HCT116 (cell line): ENCODE results near the gene BORCS5. TPM values are rescaled to one million over a fixed set of nuclear protein-coding genes. Genes with fewer than 3 reads are reported as not detected.
A peak's percentile ranks its signal among the peaks of the same experiment; 100 is the strongest.

ENCODE experiments used
- ATAC-seq: fragments of 200-7000 bp; cut with Tn5 transposase; 2 replicates; pipeline ENCODE4 v1.9.1; 2020; ENCODE audit warnings: mild to moderate bottlenecking, moderate library complexity
- BruUV-seq: library from RNA; stranded (reverse); fragments of 400-500 nt; replicated peaks from 2 replicates; lab custom pipeline; 2021; lab: Mats Ljungman, UMichigan
- CTCF ChIA-PET: fragments of 300-600 bp; sonication (Branson Sonifier 250); formaldehyde crosslinking; loops from one replicate; lab custom pipeline; 2021; ENCODE audit warnings: antibody characterized with exemption; lab: Charles Lee
- POLR2A ChIA-PET: fragments of 300-600, 350-600 bp; sonication (Branson Sonifier 250); formaldehyde crosslinking; loops from one replicate; lab custom pipeline; 2021; ENCODE audit warnings: antibody characterized with exemption; lab: Charles Lee
- RAD21 ChIA-PET, 2 experiments: fragments of 300-600 bp; sonication (Branson Sonifier 250); formaldehyde crosslinking; loops; one replicate each; lab custom pipeline; 2023; ENCODE audit warnings: low total read pairs in 2 of 2; ENCODE audit not compliant: uncharacterized antibody in 2 of 2, unreplicated experiment in 2 of 2, low non-redundant PET in 1 of 2; lab: Charles Lee
- DNase-seq: peaks from one replicate; pipeline ENCODE4 v3.0.0-alpha.2; 2010; ENCODE audit warnings: low read depth, low spot score
- H2AFZ ChIP-seq: fragments of 200-600 bp; shearing (Covaris generic), sonication (generic); 2 replicates; pipeline ENCODE4 v1.6.1; 2017; ENCODE audit warnings: low read depth, mixed run types, mixed read lengths, antibody characterized with exemption, low read length; ENCODE audit not compliant: poor library complexity, severe bottlenecking
- H3K27ac ChIP-seq: 2 replicates; pipeline ENCODE4 v1.5.1; 2012; ENCODE audit warnings: low read depth, low read length
- H3K27me3 ChIP-seq: fragments of 200-600 bp; sonication (generic); 2 replicates; pipeline ENCODE4 v1.6.1; 2016; ENCODE audit warnings: mixed run types, low read length, mixed read lengths; ENCODE audit not compliant: insufficient read depth
- H3K36me3 ChIP-seq, 2 experiments: fragments of 200-500 bp in 1 of 2; fragments of 200-600 bp in 1 of 2; sonication (Bioruptor generic) in 1 of 2; sonication (generic) in 1 of 2; 2 replicates each; pipeline versions ENCODE4 v1.5.1 to v1.6.1; 2014 to 2016; ENCODE audit warnings: low read length in 2 of 2, inconsistent platforms in 1 of 2, mixed read lengths in 1 of 2, mixed run types in 1 of 2; ENCODE audit not compliant: insufficient read depth in 2 of 2, control insufficient read depth in 1 of 2
- H3K4me1 ChIP-seq, 2 experiments: fragments of 200-600 bp in 1 of 2; sonication (generic) in 1 of 2; 2 replicates each; pipeline versions ENCODE4 v1.5.1 to v1.6.1; 2012 to 2017; ENCODE audit warnings: low read length in 2 of 2, inconsistent platforms in 1 of 2, mild to moderate bottlenecking in 1 of 2, mixed read lengths in 1 of 2, mixed run types in 1 of 2, moderate library complexity in 1 of 2; ENCODE audit not compliant: insufficient read depth in 2 of 2, control insufficient read depth in 1 of 2
- H3K4me2 ChIP-seq: fragments of 200-600 bp; sonication (generic); 2 replicates; pipeline ENCODE4 v1.6.1; 2017; ENCODE audit warnings: mixed run types, low read length, mixed read lengths
- H3K4me3 ChIP-seq, 2 experiments: fragments of 200-600 bp in 1 of 2; sonication (generic) in 1 of 2; replicated peaks in 1 of 2; 2 replicates each; pipeline ENCODE4 v1.5.1; 2011 to 2016; ENCODE audit warnings: low read length in 2 of 2, control low read depth in 1 of 2, low read depth in 1 of 2, mild to moderate bottlenecking in 1 of 2, mixed read lengths in 1 of 2, mixed run types in 1 of 2
- H3K79me2 ChIP-seq: fragments of 200-600 bp; sonication (generic); 2 replicates; pipeline ENCODE4 v1.6.1; 2017; ENCODE audit warnings: mild to moderate bottlenecking, mixed run types, low read length, moderate library complexity, mixed read lengths; ENCODE audit not compliant: insufficient read depth
- H3K9ac ChIP-seq: fragments of 200-600 bp; sonication (generic); 2 replicates; pipeline ENCODE4 v1.6.1; 2016; ENCODE audit warnings: low read length, mixed read lengths
- H3K9me2 ChIP-seq: fragments of 200-600 bp; sonication (generic), shearing (Covaris generic); 2 replicates; pipeline ENCODE4 v1.6.1; 2017; ENCODE audit warnings: mixed run types, mild to moderate bottlenecking, moderate library complexity; ENCODE audit not compliant: insufficient read depth
- H3K9me3 ChIP-seq, 2 experiments: fragments of 200-500 bp in 1 of 2; fragments of 200-600 bp in 1 of 2; sonication (Bioruptor generic) in 1 of 2; sonication (generic) in 1 of 2; 2 replicates each; pipeline ENCODE4 v1.6.1; 2014 to 2017; ENCODE audit warnings: low read length in 2 of 2, mixed read lengths in 2 of 2, inconsistent platforms in 1 of 2, low read depth in 1 of 2, mild to moderate bottlenecking in 1 of 2, mixed run types in 1 of 2, moderate library complexity in 1 of 2; ENCODE audit not compliant: control insufficient read depth in 1 of 2, insufficient read depth in 1 of 2
- H4K20me1 ChIP-seq: fragments of 200-600 bp; sonication (generic), shearing (Covaris generic); 2 replicates; pipeline ENCODE4 v1.6.1; 2017; ENCODE audit warnings: mixed run types, mild to moderate bottlenecking, moderate library complexity; ENCODE audit not compliant: insufficient read depth
- CBX3 ChIP-seq: IDR thresholded peaks from 2 replicates; pipeline ENCODE4 v1.6.1; 2012; ENCODE audit warnings: low read depth
- CEBPB ChIP-seq: IDR thresholded peaks from 2 replicates; pipeline ENCODE4 v1.6.1; 2012; ENCODE audit warnings: low read depth
- ELF1 ChIP-seq: IDR thresholded peaks from 2 replicates; pipeline ENCODE4 v1.6.1; 2012; ENCODE audit warnings: low read depth, borderline replicate concordance
- EZH2 ChIP-seq: fragments of 200-600 bp; sonication (generic); IDR thresholded peaks from 2 replicates; pipeline ENCODE4 v1.6.1; 2017; ENCODE audit warnings: antibody characterized with exemption, mixed run types
- FOSL1 ChIP-seq: IDR thresholded peaks from 2 replicates; pipeline ENCODE4 v1.6.1; 2012; ENCODE audit warnings: low read depth
- JUND ChIP-seq: IDR thresholded peaks from 2 replicates; pipeline ENCODE4 v1.6.1; 2012
- MAX ChIP-seq: IDR thresholded peaks from 2 replicates; pipeline ENCODE4 v1.6.1; 2012
- POLR2A ChIP-seq: IDR thresholded peaks from 2 replicates; pipeline ENCODE4 v1.7.0; 2011; ENCODE audit warnings: borderline replicate concordance; ENCODE audit not compliant: insufficient read depth, insufficient read length; ENCODE audit errors: extremely low read depth
- POLR2AphosphoS5 ChIP-seq: IDR thresholded peaks from 2 replicates; pipeline ENCODE4 v1.6.1; 2011; ENCODE audit warnings: mild to moderate bottlenecking, low read depth, low read length, moderate library complexity
- RAD21 ChIP-seq: IDR thresholded peaks from 2 replicates; pipeline ENCODE4 v1.6.1; 2012; ENCODE audit warnings: low read depth, mild to moderate bottlenecking
- REST ChIP-seq: IDR thresholded peaks from 2 replicates; pipeline ENCODE4 v1.6.1; 2012; ENCODE audit warnings: low read depth
- SP1 ChIP-seq: IDR thresholded peaks from 2 replicates; pipeline ENCODE4 v1.6.1; 2012; ENCODE audit warnings: low read depth
- SRF ChIP-seq: IDR thresholded peaks from 2 replicates; pipeline ENCODE4 v1.6.1; 2012; ENCODE audit warnings: low read depth
- TCF7L2 ChIP-seq: IDR thresholded peaks from 2 replicates; pipeline ENCODE4 v1.7.0; 2011; ENCODE audit warnings: borderline replicate concordance, inconsistent platforms; ENCODE audit not compliant: insufficient read depth, insufficient read length; ENCODE audit errors: extremely low read depth
- ZBTB33 ChIP-seq: IDR thresholded peaks from 2 replicates; pipeline ENCODE4 v1.6.1; 2011; ENCODE audit warnings: mild to moderate bottlenecking, low read length, moderate library complexity; ENCODE audit not compliant: insufficient replicate concordance; ENCODE audit errors: extremely low read depth
- ZFX ChIP-seq: fragments of 450-650 bp; IDR thresholded peaks from 2 replicates; pipeline ENCODE4 v1.6.1; 2017
- intact Hi-C: fragments of 100-400 bp; cut with micrococcal nuclease; formaldehyde crosslinking; loops from 2 replicates; pipeline ENCODE4 v1.10.0; 2022
- total RNA-seq: library from RNA; stranded (reverse); gene quantifications from one replicate; pipeline ENCODE4 v1.2.1, GENCODE V29; 2021; ENCODE audit not compliant: unreplicated experiment

Gene BORCS5
- total RNA-seq, 1 experiment from 2014 or later, result 8.7 TPM

GRCh38 chr12:12473223-12473622 is 116.3 kb downstream of the BORCS5 start:
- no peak for ATAC-seq
- no peaks in the 10 kb centered on the region for H3K79me2 ChIP-seq
- H4K20me1 ChIP-seq, result no peaks in the 10 kb centered on the region
- 0 out of 4 replicates have a peak, but pooled peaks cover 0 to 6% of the 10 kb centered on the region in 2 experiments for H3K36me3 ChIP-seq
- RAD21 ChIA-PET, result no interaction called here
- no peak overlapping the region for H3K4me3 ChIP-seq
- H3K27me3 ChIP-seq, result no peaks in the 10 kb centered on the region
- CTCF ChIA-PET, result no interaction called here
- POLR2A ChIA-PET, result no interaction called here
- no peak overlapping the region for H2AFZ ChIP-seq
- no peaks in the 10 kb centered on the region for H3K4me1 ChIP-seq
- H3K9me2 ChIP-seq, result no peaks in the 10 kb centered on the region
- no peak overlapping the region for H3K9ac ChIP-seq
- intact Hi-C loops, result no loop called here
- no TSS peak for BruUV-seq
- H3K9me3 ChIP-seq, result no peaks in the 10 kb centered on the region
- DNase-seq, result no peak
- TF ChIP-seq CEBPB (no peak), POLR2A (no peak), MAX (no peak)
- H3K27ac ChIP-seq, result no peak overlapping the region
- H3K4me2 ChIP-seq, result no peak overlapping the region

- Histone ChIP-seq H3K9ac (no peak overlapping the region), H3K4me3 (no peak overlapping the region), H3K79me2 (no peaks in the 10 kb centered on the region), H3K27ac (no peak overlapping the region), H3K36me3 (0 out of 4 replicates have a peak, but pooled peaks cover 0 to 6% of the 10 kb centered on the region in 2 experiments), H4K20me1 (no peaks in the 10 kb centered on the region), H3K27me3 (no peaks in the 10 kb centered on the region), H3K4me2 (no peak overlapping the region), H3K4me1 (no peaks in the 10 kb centered on the region), H3K9me2 (no peaks in the 10 kb centered on the region), H3K9me3 (no peaks in the 10 kb centered on the region), H2AFZ (no peak overlapping the region)
- no peak for DNase-seq
- TSS peak; percentile 25 for BruUV-seq
- no peak for TF ChIP-seq CBX3
- TF ChIP-seq RAD21, result no peak
- no peak for TF ChIP-seq POLR2A
- TF ChIP-seq ZFX, result no peak
- no peak for TF ChIP-seq SP1
- no peak for TF ChIP-seq SRF
- TF ChIP-seq POLR2AphosphoS5, result no peak
- TF ChIP-seq ZBTB33, result no peak
- TF ChIP-seq FOSL1, result no peak
- TF ChIP-seq ELF1, result no peak
- no peak for TF ChIP-seq EZH2
- TF ChIP-seq TCF7L2, result no peak
- TF ChIP-seq REST, result no peak
- no peak for TF ChIP-seq JUND
- RAD21 ChIA-PET, result no interaction called here
- CTCF ChIA-PET, result no interaction called here
- ATAC-seq, result no peak
- intact Hi-C loops, result no loop called here
- POLR2A ChIA-PET, result no interaction called here
Measured at GRCh38 chr12:12474471-12474928, 117.6 kb downstream of the BORCS5 start.
